ENCODE data around the gene KCNS1.

DNA sequence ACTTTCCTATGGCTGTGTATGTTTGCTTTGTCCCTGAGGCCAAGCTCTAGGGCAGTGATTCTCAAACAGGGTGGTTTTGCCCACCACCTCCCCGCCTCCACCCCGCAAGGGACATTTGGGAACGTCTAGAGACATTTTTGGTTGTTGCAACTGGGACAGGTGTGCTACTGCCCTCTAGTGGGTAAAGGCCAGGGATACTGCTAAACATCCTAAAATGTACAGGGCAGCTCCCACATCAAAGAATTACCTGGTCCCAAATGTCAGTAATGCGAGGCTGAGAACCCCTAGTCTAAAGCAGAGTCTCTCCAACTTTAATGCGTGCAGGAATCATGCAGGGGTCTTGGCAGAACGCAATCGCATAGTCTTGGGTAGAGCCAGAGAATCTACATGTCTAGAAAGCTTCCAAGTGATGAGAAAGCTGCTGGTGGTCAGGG lies 5.1 kb downstream of the KCNS1 start:
- TF ChIP-seq, protein P1, sequence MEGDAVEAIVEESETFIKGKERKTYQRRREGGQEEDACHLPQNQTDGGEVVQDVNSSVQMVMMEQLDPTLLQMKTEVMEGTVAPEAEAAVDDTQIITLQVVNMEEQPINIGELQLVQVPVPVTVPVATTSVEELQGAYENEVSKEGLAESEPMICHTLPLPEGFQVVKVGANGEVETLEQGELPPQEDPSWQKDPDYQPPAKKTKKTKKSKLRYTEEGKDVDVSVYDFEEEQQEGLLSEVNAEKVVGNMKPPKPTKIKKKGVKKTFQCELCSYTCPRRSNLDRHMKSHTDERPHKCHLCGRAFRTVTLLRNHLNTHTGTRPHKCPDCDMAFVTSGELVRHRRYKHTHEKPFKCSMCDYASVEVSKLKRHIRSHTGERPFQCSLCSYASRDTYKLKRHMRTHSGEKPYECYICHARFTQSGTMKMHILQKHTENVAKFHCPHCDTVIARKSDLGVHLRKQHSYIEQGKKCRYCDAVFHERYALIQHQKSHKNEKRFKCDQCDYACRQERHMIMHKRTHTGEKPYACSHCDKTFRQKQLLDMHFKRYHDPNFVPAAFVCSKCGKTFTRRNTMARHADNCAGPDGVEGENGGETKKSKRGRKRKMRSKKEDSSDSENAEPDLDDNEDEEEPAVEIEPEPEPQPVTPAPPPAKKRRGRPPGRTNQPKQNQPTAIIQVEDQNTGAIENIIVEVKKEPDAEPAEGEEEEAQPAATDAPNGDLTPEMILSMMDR (IDR thresholded peaks at IDR 0.05): peak in 5 of 7 experiments; percentile 44 to 73 (median 66)
- no peak for TF ChIP-seq POLR2A (IDR thresholded peaks at IDR 0.05)
- TF ChIP-seq POLR2AphosphoS5 (IDR thresholded peaks at IDR 0.05): no peak

Data from stomach (tissue), 4 donors.